22Rv1 (cell line): ENCODE results near the gene CFAP46.

Source experiments
- H3K27ac ChIP-seq: fragments of 450-650 bp; 2 replicates; pipeline ENCODE4 v1.5.1; 2017
- CTCF ChIP-seq: fragments of 450-650 bp; IDR thresholded peaks from 2 replicates; pipeline ENCODE4 v1.5.1; 2017; ENCODE audit warnings: mild to moderate bottlenecking
- ZFX ChIP-seq: fragments of 450-650 bp; IDR thresholded peaks from 2 replicates; pipeline ENCODE4 v1.6.1; 2017; ENCODE audit warnings: antibody characterized with exemption, borderline replicate concordance

The CFAP46 gene

GRCh38 chr10:132879408-132880127, 62.8 kb downstream of the CFAP46 start:
- TF ChIP-seq ZFX (no peak), CTCF (no peak)
- H3K27ac ChIP-seq = no peak overlapping the region

- H3K27ac ChIP-seq = no peak overlapping the region
Measured at GRCh38 chr10:132878730-132879407, 63.5 kb downstream of the CFAP46 start.

GRCh38 chr10:132878091-132878729, 64.2 kb downstream of the CFAP46 start:
- H3K27ac ChIP-seq = no peak overlapping the region
- TF ChIP-seq CTCF (no peak), ZFX (no peak)

More at GRCh38 chr10:132878730-132879407, 63.5 kb downstream of the CFAP46 start:
- no peak for TF ChIP-seq ZFX
- no peak for TF ChIP-seq CTCF

- no peak overlapping the region for H3K27ac ChIP-seq
- TF ChIP-seq CTCF (no peak), ZFX (no peak)
Measured at GRCh38 chr10:132877473-132877872, 64.9 kb downstream of the CFAP46 start.

GRCh38 chr10:132876993-132877431, 65.4 kb downstream of the CFAP46 start:
- no peak for TF ChIP-seq ZFX
- TF ChIP-seq CTCF = no peak

GRCh38 chr10:132876131-132876860, 66.1 kb downstream of the CFAP46 start:
- TF ChIP-seq ZFX (no peak), CTCF (no peak)
- no peak overlapping the region for H3K27ac ChIP-seq

More at GRCh38 chr10:132876993-132877431, 65.4 kb downstream of the CFAP46 start:
- no peak overlapping the region for H3K27ac ChIP-seq
